ENCODE measurements around the gene ZBTB46. TPM values are rescaled to one million over a fixed set of nuclear protein-coding genes. Genes with fewer than 3 reads are reported as not detected.

Gene ZBTB46
- total RNA-seq, 1 experiment from 2014 or later = 2.5 TPM

DNA sequence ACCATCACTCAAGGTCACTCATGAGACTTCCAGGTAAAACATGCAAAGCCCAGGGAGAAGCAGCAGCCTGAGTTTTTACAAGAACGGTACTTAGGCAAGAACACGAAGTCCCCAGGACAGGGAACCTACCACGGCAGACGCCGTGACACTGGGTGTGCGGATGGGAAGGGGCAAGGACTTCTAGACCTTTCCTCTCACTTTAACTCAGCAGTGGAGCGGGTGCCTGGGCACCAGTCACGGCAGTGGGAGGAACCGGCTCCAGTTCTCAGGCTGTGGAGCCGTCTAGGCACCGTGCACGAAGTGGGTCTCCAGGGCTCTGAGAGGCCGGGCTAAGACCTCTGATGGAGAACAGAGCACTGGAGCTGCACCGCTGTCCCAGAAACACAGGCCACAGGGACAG is 2.5 kb downstream of the ZBTB46 start:
- TF ChIP-seq, protein P1, sequence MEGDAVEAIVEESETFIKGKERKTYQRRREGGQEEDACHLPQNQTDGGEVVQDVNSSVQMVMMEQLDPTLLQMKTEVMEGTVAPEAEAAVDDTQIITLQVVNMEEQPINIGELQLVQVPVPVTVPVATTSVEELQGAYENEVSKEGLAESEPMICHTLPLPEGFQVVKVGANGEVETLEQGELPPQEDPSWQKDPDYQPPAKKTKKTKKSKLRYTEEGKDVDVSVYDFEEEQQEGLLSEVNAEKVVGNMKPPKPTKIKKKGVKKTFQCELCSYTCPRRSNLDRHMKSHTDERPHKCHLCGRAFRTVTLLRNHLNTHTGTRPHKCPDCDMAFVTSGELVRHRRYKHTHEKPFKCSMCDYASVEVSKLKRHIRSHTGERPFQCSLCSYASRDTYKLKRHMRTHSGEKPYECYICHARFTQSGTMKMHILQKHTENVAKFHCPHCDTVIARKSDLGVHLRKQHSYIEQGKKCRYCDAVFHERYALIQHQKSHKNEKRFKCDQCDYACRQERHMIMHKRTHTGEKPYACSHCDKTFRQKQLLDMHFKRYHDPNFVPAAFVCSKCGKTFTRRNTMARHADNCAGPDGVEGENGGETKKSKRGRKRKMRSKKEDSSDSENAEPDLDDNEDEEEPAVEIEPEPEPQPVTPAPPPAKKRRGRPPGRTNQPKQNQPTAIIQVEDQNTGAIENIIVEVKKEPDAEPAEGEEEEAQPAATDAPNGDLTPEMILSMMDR (IDR thresholded peaks at IDR 0.05; ENCODE audit: unreplicated experiment) = no peak
- peaks cover 85% of the 10 kb centered on the region for H3K27me3 Mint-ChIP-seq (ENCODE audit: unreplicated experiment)
- no peak overlapping the region for H3K4me3 Mint-ChIP-seq (ENCODE audit: low read depth, unreplicated experiment)
- H3K9me3 Mint-ChIP-seq (ENCODE audit: low read depth, unreplicated experiment) = no peaks in the 10 kb centered on the region
- CTCF ChIA-PET = no interaction called here
- intact Hi-C loops (cut with micrococcal nuclease; ENCODE audit: unreplicated experiment) = no loop called here
- no TSS peak for BruUV-seq (replicated peaks)
- no peak overlapping the region for H3K27ac Mint-ChIP-seq (ENCODE audit: unreplicated experiment)
- peaks cover 24% of the 10 kb centered on the region for H3K36me3 Mint-ChIP-seq (ENCODE audit: insufficient read depth, unreplicated experiment)
- no peak for DNase-seq
- H3K4me1 Mint-ChIP-seq (ENCODE audit: low read depth, unreplicated experiment) = peaks cover 10% of the 10 kb centered on the region

DNA sequence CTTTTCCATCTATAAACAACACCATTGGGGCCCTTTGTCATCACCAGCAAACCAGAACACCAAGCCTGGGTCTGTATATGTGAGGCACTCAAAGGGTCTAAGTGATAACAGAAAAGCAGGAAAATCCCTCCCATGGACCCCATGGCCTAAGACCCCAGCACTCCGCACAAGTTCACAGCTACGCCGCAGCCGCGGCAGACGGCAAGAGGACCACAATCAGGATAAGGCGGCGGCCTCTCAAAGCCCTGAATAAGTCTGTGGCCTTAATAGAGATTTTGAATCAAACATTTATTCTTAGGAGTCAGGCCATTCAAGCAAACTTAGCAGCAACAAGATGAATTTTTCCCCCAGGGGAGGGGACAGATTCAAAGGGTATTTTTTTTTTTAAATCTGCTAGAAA is 2.9 kb downstream of the ZBTB46 start:
- peaks cover 85% of the 10 kb centered on the region for H3K27me3 Mint-ChIP-seq (ENCODE audit: unreplicated experiment)
- CTCF ChIA-PET = no interaction called here
- no peak for DNase-seq
- BruUV-seq (replicated peaks) = no TSS peak
- no peaks in the 10 kb centered on the region for H3K9me3 Mint-ChIP-seq (ENCODE audit: low read depth, unreplicated experiment)
- intact Hi-C loops (cut with micrococcal nuclease; ENCODE audit: unreplicated experiment) = no loop called here
- TF ChIP-seq, protein P1 (IDR thresholded peaks at IDR 0.05; ENCODE audit: unreplicated experiment) = no peak
- peaks cover 10% of the 10 kb centered on the region for H3K4me1 Mint-ChIP-seq (ENCODE audit: low read depth, unreplicated experiment)
- peaks cover 20% of the 10 kb centered on the region for H3K36me3 Mint-ChIP-seq (ENCODE audit: insufficient read depth, unreplicated experiment)
- no peak overlapping the region for H3K27ac Mint-ChIP-seq (ENCODE audit: unreplicated experiment)
- H3K4me3 Mint-ChIP-seq (ENCODE audit: low read depth, unreplicated experiment) = no peak overlapping the region

DNA sequence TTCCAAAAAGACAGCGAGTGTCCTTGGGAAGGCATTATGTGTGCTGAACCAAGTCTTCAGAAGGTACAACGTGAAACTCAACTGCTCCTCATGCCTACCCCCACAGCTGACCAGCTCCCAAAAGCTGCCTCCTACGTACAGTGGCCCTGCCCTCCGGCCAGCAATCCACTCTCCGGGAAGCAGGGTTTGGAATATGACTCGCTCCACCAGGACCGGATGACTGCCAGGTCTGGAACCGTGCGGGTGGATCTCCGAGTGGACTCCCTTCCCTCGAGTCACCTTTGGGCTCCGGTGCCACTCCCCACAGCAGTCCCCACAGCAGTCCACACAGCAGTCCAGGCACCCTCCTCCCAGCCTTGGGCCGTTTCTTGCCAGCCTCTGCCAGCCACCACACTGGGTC is 4.3 kb downstream of the ZBTB46 start:
- intact Hi-C loops (cut with micrococcal nuclease; ENCODE audit: unreplicated experiment) = no loop called here
- DNase-seq = no peak
- BruUV-seq (replicated peaks) = no TSS peak

DNA sequence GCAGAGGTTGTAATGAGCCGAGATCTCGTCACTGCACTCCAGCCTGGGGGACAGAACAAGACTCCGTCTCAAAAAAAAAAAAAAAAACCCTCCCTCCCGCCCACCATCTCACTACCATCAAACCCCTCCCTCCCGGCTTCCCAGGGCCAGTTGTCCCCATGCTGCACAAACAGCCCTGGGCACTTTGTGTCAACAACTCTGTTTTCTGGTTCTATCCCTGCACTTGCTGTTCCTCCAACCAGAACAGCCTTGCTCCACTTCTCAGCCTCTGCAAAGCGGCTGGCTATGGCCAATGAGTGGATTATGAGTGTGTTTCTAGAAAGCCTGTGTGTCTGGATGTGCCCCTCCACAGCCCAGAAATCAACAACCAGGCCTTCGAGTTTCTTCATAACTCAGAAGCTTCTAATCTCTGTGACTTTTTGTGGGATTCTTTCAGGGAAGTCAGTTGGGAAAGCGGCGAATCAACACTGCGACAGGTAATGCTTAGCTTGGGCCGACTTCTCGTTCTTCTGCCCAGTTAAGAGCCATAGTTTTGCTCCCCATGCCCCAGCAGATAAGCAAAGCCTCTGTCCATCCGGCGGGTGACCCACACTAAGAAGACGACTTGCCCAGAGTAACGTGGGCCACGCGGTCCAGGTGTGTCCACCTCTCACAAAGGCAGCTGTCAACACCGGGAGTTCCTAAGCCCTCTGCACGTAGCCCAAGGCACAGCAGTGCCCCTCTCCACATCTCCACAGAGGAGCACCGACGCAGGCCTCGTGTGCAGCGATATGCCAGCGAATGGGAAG is 5.5 kb downstream of the ZBTB46 start:
- intact Hi-C loops (cut with micrococcal nuclease; ENCODE audit: unreplicated experiment) = no loop called here

More for the DNA sequence above, 4.3 kb downstream of the ZBTB46 start:
- Mint-ChIP-seq H3K27me3 (ENCODE audit: unreplicated experiment) (peaks cover 86% of the 10 kb centered on the region), H3K4me3 (ENCODE audit: low read depth, unreplicated experiment) (no peak overlapping the region), H3K9me3 (ENCODE audit: low read depth, unreplicated experiment) (no peaks in the 10 kb centered on the region), H3K36me3 (ENCODE audit: insufficient read depth, unreplicated experiment) (peaks cover 7% of the 10 kb centered on the region), H3K27ac (ENCODE audit: unreplicated experiment) (no peak overlapping the region), H3K4me1 (ENCODE audit: low read depth, unreplicated experiment) (peaks cover 10% of the 10 kb centered on the region)
- TF ChIP-seq, protein P1 (IDR thresholded peaks at IDR 0.05; ENCODE audit: unreplicated experiment) = no peak
- CTCF ChIA-PET = no interaction called here

More for the DNA sequence above, 5.5 kb downstream of the ZBTB46 start:
- no TSS peak for BruUV-seq (replicated peaks)
- Mint-ChIP-seq H3K36me3 (ENCODE audit: insufficient read depth, unreplicated experiment) (peaks cover 7% of the 10 kb centered on the region), H3K9me3 (ENCODE audit: low read depth, unreplicated experiment) (no peaks in the 10 kb centered on the region), H3K4me3 (ENCODE audit: low read depth, unreplicated experiment) (no peak overlapping the region), H3K27me3 (ENCODE audit: unreplicated experiment) (peaks cover 89% of the 10 kb centered on the region), H3K4me1 (ENCODE audit: low read depth, unreplicated experiment) (peaks cover 10% of the 10 kb centered on the region), H3K27ac (ENCODE audit: unreplicated experiment) (no peak overlapping the region)
- no peak for DNase-seq
- TF ChIP-seq, protein P1 (IDR thresholded peaks at IDR 0.05; ENCODE audit: unreplicated experiment) = no peak
- CTCF ChIA-PET = no interaction called here

Data from Calu3 (cell line).